HG02970 (cell line): Measurements from ENCODE around the gene MAOB.

Source experiments
- ATAC-seq: cut with Tn5 transposase; IDR thresholded peaks from one replicate; pipeline ENCODE4 v1.9.1; 2021; ENCODE audit warnings: mild to moderate bottlenecking, moderate library complexity, moderate number of reproducible peaks; ENCODE audit not compliant: unreplicated experiment, low FRiP score

Gene MAOB

DNA sequence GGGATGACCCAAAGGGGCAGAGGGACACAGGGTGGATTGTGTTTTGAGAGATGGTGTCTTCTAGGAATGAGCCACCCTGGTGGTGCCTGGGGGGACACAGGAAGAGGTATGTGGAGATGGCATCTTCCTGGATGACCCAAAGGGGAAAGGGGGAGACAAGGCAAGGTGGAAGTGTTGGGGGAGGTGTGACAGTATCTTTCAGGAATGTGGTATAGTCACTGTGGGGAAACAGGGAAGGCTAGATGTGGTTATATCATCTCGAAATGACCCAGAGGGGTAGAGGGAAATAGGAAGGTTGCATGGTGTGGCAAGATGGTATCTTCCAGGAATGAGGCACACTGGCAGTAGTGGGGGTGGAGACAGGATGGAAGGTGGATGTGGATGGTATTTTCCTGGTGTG, 163.3 kb downstream of the MAOB start:
- ATAC-seq = no peak

DNA sequence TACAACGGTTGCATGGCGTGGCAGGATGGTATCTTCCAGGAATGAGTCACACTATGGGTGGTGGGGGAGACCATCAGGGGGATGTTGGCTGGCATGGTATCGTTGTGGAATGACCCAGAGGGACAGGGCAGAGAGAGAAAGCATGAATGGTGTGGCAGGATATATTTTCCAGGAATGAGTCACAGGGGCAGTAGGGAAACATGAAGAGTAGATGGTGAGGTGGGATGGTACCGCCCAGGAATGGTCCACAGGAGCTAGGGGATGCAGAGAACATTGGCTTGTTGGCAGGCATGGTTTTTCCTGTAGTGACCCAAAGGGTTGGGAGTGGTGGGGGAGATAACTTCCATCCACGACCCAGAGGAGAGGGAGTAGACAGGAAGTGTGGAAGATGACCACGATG, 163.7 kb downstream of the MAOB start:
- ATAC-seq = no peak

DNA sequence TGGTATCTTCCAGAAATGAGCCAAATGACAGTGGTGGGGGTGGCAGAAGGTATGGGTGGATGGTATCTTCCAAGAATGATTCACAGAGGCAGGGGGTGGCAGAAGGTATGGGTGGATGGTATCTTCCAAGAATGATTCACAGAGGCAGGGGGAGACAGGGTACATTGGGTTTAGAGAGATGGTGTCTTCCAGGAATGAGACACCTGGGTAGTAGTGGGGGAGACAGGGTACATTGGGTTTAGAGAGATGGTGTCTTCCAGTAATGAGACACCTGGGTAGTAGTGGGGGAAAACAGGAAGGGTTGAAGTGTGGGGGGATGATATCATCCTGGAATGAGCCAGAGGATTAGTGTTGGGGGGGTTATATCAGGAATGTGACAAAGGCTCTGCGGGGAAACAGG, 164.2 kb downstream of the MAOB start:
- no peak for ATAC-seq

DNA sequence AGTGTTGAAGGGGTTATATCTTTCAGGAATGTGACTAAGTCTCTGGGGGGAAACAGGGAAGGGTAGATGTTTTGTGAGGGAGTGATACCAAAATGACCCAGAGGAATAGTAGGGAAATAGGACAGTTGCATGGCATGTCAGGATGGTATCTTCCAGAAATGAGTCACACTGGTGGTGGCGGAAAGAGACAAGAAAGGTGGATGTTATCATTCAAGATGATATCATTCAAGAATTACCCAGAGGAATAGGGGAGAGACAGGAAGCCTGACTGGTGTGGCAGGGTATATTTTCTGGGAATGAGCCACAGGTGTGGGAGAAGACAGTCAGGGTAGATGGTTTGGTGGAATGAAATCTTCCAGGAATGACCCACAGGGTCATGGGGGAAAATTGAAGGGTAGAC, 165.1 kb downstream of the MAOB start:
- ATAC-seq = no peak

DNA sequence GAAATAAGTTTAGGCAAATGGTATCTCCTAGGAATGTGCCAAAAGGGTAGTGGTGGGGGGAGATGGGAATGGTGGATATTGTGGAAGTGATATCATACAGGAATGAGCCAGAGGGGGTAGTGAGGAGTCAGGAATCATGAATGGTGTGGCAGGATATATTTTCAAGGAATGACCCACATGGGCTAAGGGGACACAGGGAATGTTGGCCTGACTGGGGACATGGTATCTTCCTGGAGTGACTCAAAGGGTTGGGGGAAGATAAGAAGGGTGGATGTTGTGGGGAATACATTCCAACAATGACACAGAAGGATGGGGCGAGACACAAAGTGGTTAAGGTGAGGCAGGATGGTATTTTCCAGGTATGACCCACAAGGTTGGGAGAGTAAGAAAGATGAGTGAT, 165.6 kb downstream of the MAOB start:
- ATAC-seq = no peak
